ENCODE results near the gene RIBC2. TPM values are rescaled to one million over a fixed set of nuclear protein-coding genes. Genes with fewer than 3 reads are reported as not detected.

The RIBC2 gene
- total RNA-seq, 2 experiments from 2014 or later: 0.78 TPM; not detected in 1

- BruUV-seq (replicated peaks): no TSS peak
- ChIA-PET POLR2A (no interaction called here), CTCF (ENCODE audit: unreplicated experiment) (no interaction called here)
- no peak overlapping the region for H2AFZ ChIP-seq (ENCODE audit: low read length)
- no peaks in the 10 kb centered on the region for H3K9me2 ChIP-seq (ENCODE audit: insufficient read depth, low read length)
- H3K4me2 ChIP-seq (ENCODE audit: low read length): no peak overlapping the region
- H3K79me2 ChIP-seq (ENCODE audit: insufficient read depth, low read depth, low read length): no peaks in the 10 kb centered on the region
- no peaks in the 10 kb centered on the region for H3K36me3 ChIP-seq (ENCODE audit: insufficient read depth, low read length)
- TF ChIP-seq EZH2phosphoT487 (IDR thresholded peaks at IDR 0.05; ENCODE audit: borderline replicate concordance, low read depth, low read length): no peak
- TF ChIP-seq, protein P1, sequence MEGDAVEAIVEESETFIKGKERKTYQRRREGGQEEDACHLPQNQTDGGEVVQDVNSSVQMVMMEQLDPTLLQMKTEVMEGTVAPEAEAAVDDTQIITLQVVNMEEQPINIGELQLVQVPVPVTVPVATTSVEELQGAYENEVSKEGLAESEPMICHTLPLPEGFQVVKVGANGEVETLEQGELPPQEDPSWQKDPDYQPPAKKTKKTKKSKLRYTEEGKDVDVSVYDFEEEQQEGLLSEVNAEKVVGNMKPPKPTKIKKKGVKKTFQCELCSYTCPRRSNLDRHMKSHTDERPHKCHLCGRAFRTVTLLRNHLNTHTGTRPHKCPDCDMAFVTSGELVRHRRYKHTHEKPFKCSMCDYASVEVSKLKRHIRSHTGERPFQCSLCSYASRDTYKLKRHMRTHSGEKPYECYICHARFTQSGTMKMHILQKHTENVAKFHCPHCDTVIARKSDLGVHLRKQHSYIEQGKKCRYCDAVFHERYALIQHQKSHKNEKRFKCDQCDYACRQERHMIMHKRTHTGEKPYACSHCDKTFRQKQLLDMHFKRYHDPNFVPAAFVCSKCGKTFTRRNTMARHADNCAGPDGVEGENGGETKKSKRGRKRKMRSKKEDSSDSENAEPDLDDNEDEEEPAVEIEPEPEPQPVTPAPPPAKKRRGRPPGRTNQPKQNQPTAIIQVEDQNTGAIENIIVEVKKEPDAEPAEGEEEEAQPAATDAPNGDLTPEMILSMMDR (conservative IDR thresholded peaks at IDR 0.05; ENCODE audit: low read length): peak; percentile 64
- no peaks in the 10 kb centered on the region for H3K4me1 ChIP-seq (ENCODE audit: insufficient read depth, low read length, poor library complexity, severe bottlenecking)
- DNase-seq (ENCODE audit: low spot score): peak; percentile 30
- H3K27ac ChIP-seq (ENCODE audit: low read depth, low read length, poor library complexity, severe bottlenecking): no peak overlapping the region
- no peaks in the 10 kb centered on the region for H4K20me1 ChIP-seq (ENCODE audit: insufficient read depth, low read length)
- no peak overlapping the region for H3K4me3 ChIP-seq (ENCODE audit: low read depth, low read length, poor library complexity, severe bottlenecking)
- intact Hi-C loops (cut with micrococcal nuclease; ENCODE audit: unreplicated experiment): loop anchor here (2.0 kb wide), 1 partner anchor 112 kb away; no protein-coding TSS in a partner anchor
- no peaks in the 10 kb centered on the region for H3K9me3 ChIP-seq (ENCODE audit: low read length)
These were observed 27.6 kb downstream of the RIBC2 start for GRCh38 chr22:45441138-45441537.

- Histone ChIP-seq H4K20me1 (ENCODE audit: insufficient read depth, low read length) (no peaks in the 10 kb centered on the region), H3K4me1 (ENCODE audit: insufficient read depth, low read length, poor library complexity, severe bottlenecking) (no peaks in the 10 kb centered on the region), H3K36me3 (ENCODE audit: insufficient read depth, low read length) (no peaks in the 10 kb centered on the region), H3K9me3 (ENCODE audit: low read length) (no peaks in the 10 kb centered on the region), H3K27ac (ENCODE audit: low read depth, low read length, poor library complexity, severe bottlenecking) (no peak overlapping the region), H3K79me2 (ENCODE audit: insufficient read depth, low read depth, low read length) (no peaks in the 10 kb centered on the region), H2AFZ (ENCODE audit: low read length) (no peak overlapping the region), H3K4me2 (ENCODE audit: low read length) (no peak overlapping the region), H3K4me3 (ENCODE audit: low read depth, low read length, poor library complexity, severe bottlenecking) (no peak overlapping the region), H3K9me2 (ENCODE audit: insufficient read depth, low read length) (no peaks in the 10 kb centered on the region)
- ChIA-PET POLR2A (no interaction called here), CTCF (ENCODE audit: unreplicated experiment) (no interaction called here)
- BruUV-seq (replicated peaks): no TSS peak
- TF ChIP-seq EZH2phosphoT487 (IDR thresholded peaks at IDR 0.05; ENCODE audit: borderline replicate concordance, low read depth, low read length): no peak
- TF ChIP-seq, protein P1 (conservative IDR thresholded peaks at IDR 0.05; ENCODE audit: low read length): no peak
- no peak for DNase-seq (ENCODE audit: low spot score)
- intact Hi-C loops (cut with micrococcal nuclease; ENCODE audit: unreplicated experiment): no loop called here
These were observed 28.6 kb downstream of the RIBC2 start for GRCh38 chr22:45442116-45442515.

- Histone ChIP-seq H3K9me3 (ENCODE audit: low read length) (no peaks in the 10 kb centered on the region), H4K20me1 (ENCODE audit: insufficient read depth, low read length) (no peaks in the 10 kb centered on the region), H3K79me2 (ENCODE audit: insufficient read depth, low read depth, low read length) (no peaks in the 10 kb centered on the region), H3K36me3 (ENCODE audit: insufficient read depth, low read length) (no peaks in the 10 kb centered on the region), H3K4me1 (ENCODE audit: insufficient read depth, low read length, poor library complexity, severe bottlenecking) (no peaks in the 10 kb centered on the region), H3K4me2 (ENCODE audit: low read length) (no peak overlapping the region), H3K4me3 (ENCODE audit: low read depth, low read length, poor library complexity, severe bottlenecking) (no peak overlapping the region), H3K27ac (ENCODE audit: low read depth, low read length, poor library complexity, severe bottlenecking) (no peak overlapping the region), H3K9me2 (ENCODE audit: insufficient read depth, low read length) (no peaks in the 10 kb centered on the region), H2AFZ (ENCODE audit: low read length) (no peak overlapping the region)
- DNase-seq (ENCODE audit: low spot score): no peak
- ChIA-PET CTCF (ENCODE audit: unreplicated experiment) (no interaction called here), POLR2A (interaction anchor here (0.8 kb wide), 1 partner anchor 73 kb away, joined by 3 read pairs; no protein-coding TSS in a partner anchor)
- intact Hi-C loops (cut with micrococcal nuclease; ENCODE audit: unreplicated experiment): no loop called here
- BruUV-seq (replicated peaks): no TSS peak
- no peak for TF ChIP-seq EZH2phosphoT487 (IDR thresholded peaks at IDR 0.05; ENCODE audit: borderline replicate concordance, low read depth, low read length)
- TF ChIP-seq, protein P1 (conservative IDR thresholded peaks at IDR 0.05; ENCODE audit: low read length): no peak
These were observed 30.7 kb downstream of the RIBC2 start for GRCh38 chr22:45444168-45444567.
